Ovary (tissue), 3 donors: ENCODE measurements around the gene PIAS4.

ENCODE experiments used
- CTCF ChIP-seq, 3 donors: fragments of 450-650 bp in 2 of 3; fragments of 200-600 bp in 1 of 3; IDR thresholded peaks; one replicate each; pipeline versions ENCODE4 v1.5.1 to v1.8.0; 2016 to 2022; ENCODE audit warnings: antibody characterized with exemption in 3 of 3, mild to moderate bottlenecking in 1 of 3
- EP300 ChIP-seq: sonication (generic); formaldehyde crosslinking; IDR thresholded peaks from one replicate; pipeline ENCODE4 v1.6.1; 2017; ENCODE audit warnings: antibody characterized with exemption
- donor health status: DM: no; HTN: no; CAD: no.

GRCh38 chr19:4087787-4088679 lies 80.5 kb downstream of the PIAS4 start:
- TF ChIP-seq CTCF (IDR thresholded peaks at IDR 0.05), result no peak
- no peak for TF ChIP-seq EP300
